ENCODE results near the gene LAMB1. TPM values are rescaled to one million over a fixed set of nuclear protein-coding genes. Genes with fewer than 3 reads are reported as not detected.
A peak's percentile ranks its signal among the peaks of the same experiment; 100 is the strongest.

Gene LAMB1
- total RNA-seq, 1 experiment from 2014 or later, result 169 TPM

DNA sequence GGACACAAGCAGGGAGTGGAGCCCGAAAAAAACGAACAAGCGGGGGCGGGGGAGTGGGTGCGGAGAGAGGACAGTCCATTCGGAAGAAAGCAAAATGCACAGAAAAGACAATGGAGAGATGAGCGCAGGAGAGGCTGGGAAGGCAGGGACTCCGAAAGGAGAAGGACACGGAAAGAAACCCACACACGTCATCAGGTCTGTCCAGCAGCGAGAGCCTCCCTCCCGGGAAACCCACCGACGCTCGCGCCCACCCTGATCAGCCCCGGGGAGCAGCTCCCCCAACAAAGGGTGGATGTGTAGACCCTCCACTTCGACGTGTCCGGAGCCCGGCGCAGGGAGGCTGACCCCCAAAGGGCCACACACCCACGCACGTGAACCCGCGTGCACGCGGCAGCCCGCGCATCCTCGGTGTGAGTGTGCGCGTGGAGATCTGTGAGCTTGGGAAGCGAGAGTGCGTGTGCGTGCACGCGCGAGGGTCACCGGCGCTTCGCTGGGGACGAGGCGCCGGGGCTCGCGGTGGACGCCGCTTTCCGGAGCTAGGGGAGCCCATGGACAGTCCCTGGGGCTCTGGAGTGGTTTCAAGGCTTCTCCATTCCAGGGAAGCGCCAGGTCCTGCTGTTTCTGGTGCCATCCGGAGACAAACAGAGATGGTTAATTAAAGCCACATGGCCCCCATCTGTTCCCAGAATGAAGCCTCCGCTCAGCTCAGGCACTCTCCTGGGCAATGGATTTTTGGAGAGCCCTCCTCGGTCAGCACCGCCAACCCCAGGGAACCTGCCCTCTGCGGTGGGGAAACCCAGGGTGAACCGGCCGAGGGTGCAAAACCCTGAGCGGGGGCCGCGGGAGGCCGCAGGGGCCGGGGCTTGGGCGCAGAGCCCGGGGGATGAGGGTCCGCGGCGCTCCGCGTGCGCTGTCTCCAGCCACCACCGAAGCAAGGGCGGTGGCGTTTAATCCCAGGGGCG, 916 bp downstream of the LAMB1 start:
- DNase-seq (ENCODE audit: low spot score), result peak; percentile 78
- BruUV-seq (replicated peaks), result no TSS peak
- H3K36me3 ChIP-seq (ENCODE audit: insufficient read depth, low read length, poor library complexity, severe bottlenecking), result peaks cover 20% of the 10 kb centered on the region
- TF ChIP-seq EZH2 (IDR thresholded peaks at IDR 0.05; ENCODE audit: borderline replicate concordance, low read depth, low read length, poor library complexity, severe bottlenecking), result no peak
- TF ChIP-seq, protein P1, sequence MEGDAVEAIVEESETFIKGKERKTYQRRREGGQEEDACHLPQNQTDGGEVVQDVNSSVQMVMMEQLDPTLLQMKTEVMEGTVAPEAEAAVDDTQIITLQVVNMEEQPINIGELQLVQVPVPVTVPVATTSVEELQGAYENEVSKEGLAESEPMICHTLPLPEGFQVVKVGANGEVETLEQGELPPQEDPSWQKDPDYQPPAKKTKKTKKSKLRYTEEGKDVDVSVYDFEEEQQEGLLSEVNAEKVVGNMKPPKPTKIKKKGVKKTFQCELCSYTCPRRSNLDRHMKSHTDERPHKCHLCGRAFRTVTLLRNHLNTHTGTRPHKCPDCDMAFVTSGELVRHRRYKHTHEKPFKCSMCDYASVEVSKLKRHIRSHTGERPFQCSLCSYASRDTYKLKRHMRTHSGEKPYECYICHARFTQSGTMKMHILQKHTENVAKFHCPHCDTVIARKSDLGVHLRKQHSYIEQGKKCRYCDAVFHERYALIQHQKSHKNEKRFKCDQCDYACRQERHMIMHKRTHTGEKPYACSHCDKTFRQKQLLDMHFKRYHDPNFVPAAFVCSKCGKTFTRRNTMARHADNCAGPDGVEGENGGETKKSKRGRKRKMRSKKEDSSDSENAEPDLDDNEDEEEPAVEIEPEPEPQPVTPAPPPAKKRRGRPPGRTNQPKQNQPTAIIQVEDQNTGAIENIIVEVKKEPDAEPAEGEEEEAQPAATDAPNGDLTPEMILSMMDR (conservative IDR thresholded peaks at IDR 0.05; ENCODE audit: low read depth, low read length), result no peak
- ChIA-PET CTCF (interaction anchor here (1.0 kb wide), 1 partner anchor 131 kb away, joined by 3 read pairs; no protein-coding TSS in a partner anchor), POLR2A (ENCODE audit: low non-redundant PET) (interaction anchor here (0.5 kb wide), 1 partner anchor 467 kb away, joined by 9 read pairs; no protein-coding TSS in a partner anchor)
- intact Hi-C loops (cut with micrococcal nuclease; ENCODE audit: unreplicated experiment), result loop anchor here (2.0 kb wide), 1 partner anchor 95 kb away; no protein-coding TSS in a partner anchor
- H3K27me3 ChIP-seq (replicated peaks; ENCODE audit: insufficient read depth, low read depth, low read length, poor library complexity), result no peaks in the 10 kb centered on the region
- peak overlapping the region; percentile 92 for H3K27ac ChIP-seq (ENCODE audit: low read depth, low read length, poor library complexity, severe bottlenecking)
- no peaks in the 10 kb centered on the region for H3K9me3 ChIP-seq (ENCODE audit: low read depth, low read length, poor library complexity, severe bottlenecking)
- peak overlapping the region; percentile 76 for H3K4me3 ChIP-seq (ENCODE audit: low read depth, low read length, poor library complexity, severe bottlenecking)
- H3K4me1 ChIP-seq (ENCODE audit: insufficient read depth, low read length, poor library complexity, severe bottlenecking), result peaks cover 45% of the 10 kb centered on the region

DNA sequence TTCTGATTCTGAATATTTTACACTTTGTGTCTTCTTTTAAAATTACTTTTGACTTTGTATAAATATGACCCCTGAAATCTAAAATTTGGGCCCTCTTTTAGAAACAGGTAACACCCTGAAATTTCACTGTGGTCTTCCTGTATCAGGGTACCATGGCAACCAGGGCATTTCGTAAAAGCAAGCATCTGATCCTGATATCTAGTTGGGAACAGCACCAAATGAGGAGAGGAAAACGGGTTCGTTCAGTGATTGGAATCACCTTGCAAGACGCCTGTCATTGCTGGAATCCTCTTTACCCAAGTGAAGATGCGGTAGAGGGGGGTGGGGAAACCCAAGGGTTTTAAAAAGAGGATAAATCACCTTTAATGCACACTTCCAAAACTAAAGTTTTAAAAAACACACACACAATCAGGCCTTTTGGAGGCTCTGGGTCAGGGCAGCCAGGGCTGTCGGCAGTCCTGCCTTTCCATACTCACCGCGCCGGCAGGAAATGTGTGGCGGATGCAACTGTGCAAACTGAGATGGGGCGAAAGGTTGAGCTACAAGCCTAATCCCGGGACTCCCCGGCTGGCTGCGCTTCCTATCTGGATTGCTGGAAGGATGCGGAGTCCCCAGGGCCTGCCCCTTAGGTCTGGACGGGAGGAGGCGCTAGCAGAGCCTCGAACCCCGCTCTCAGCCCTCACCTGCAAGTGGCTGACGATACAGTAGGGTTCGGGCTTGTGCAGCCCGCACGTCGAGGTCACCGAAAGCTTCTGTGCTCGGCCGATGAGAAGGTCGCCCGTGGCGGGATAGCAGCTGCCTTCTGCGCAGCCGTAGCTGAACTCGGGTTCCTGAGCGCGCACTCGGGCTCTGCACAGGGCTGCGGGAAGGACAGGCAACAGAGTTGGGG, 1.8 kb downstream of the LAMB1 start:
- ChIA-PET POLR2A (ENCODE audit: low non-redundant PET) (interaction anchor here (0.5 kb wide), 1 partner anchor 10 kb away, joined by 8 read pairs; no protein-coding TSS in a partner anchor), CTCF (interaction anchor here (1.0 kb wide), 1 partner anchor 132 kb away, joined by 3 read pairs; no protein-coding TSS in a partner anchor)
- H3K27me3 ChIP-seq (replicated peaks; ENCODE audit: insufficient read depth, low read depth, low read length, poor library complexity), result no peaks in the 10 kb centered on the region
- peak; percentile 63 for DNase-seq (ENCODE audit: low spot score)
- H3K36me3 ChIP-seq (ENCODE audit: insufficient read depth, low read length, poor library complexity, severe bottlenecking), result peaks cover 20% of the 10 kb centered on the region
- intact Hi-C loops (cut with micrococcal nuclease; ENCODE audit: unreplicated experiment), result no loop called here
- no TSS peak for BruUV-seq (replicated peaks)
- no peak for TF ChIP-seq EZH2 (IDR thresholded peaks at IDR 0.05; ENCODE audit: borderline replicate concordance, low read depth, low read length, poor library complexity, severe bottlenecking)
- TF ChIP-seq, protein P1 (conservative IDR thresholded peaks at IDR 0.05; ENCODE audit: low read depth, low read length), result peak; percentile 50
- H3K27ac ChIP-seq (ENCODE audit: low read depth, low read length, poor library complexity, severe bottlenecking), result peak overlapping the region; percentile 92
- peaks cover 52% of the 10 kb centered on the region for H3K4me1 ChIP-seq (ENCODE audit: insufficient read depth, low read length, poor library complexity, severe bottlenecking)
- peak overlapping the region; percentile 76 for H3K4me3 ChIP-seq (ENCODE audit: low read depth, low read length, poor library complexity, severe bottlenecking)
- no peaks in the 10 kb centered on the region for H3K9me3 ChIP-seq (ENCODE audit: low read depth, low read length, poor library complexity, severe bottlenecking)
